GM03348 (cell line): ENCODE data around the gene NTM.

Source experiments
- DNase-seq: peaks from one replicate; pipeline ENCODE4 v3.0.0; 2012; ENCODE audit warnings: low spot score

NTM gene

GRCh38 chr11:131767421-131767820 is 397.0 kb downstream of the NTM start:
- peak; percentile 44 for DNase-seq

GRCh38 chr11:131770801-131771200 is 400.4 kb downstream of the NTM start:
- no peak for DNase-seq

- no peak for DNase-seq
Measured at GRCh38 chr11:131771471-131771870, 401.1 kb downstream of the NTM start.

- no peak for DNase-seq
Measured at GRCh38 chr11:131773626-131774025, 403.2 kb downstream of the NTM start.

GRCh38 chr11:131776211-131776610 is 405.8 kb downstream of the NTM start:
- no peak for DNase-seq

GRCh38 chr11:131785801-131786200 is 415.4 kb downstream of the NTM start:
- DNase-seq = no peak

- no peak for DNase-seq
Measured at GRCh38 chr11:131787119-131787518, 416.7 kb downstream of the NTM start.

- no peak for DNase-seq
Measured at GRCh38 chr11:131790586-131790985, 420.2 kb downstream of the NTM start.

GRCh38 chr11:131792243-131792642 is 421.8 kb downstream of the NTM start:
- no peak for DNase-seq

- no peak for DNase-seq
Measured at GRCh38 chr11:131796089-131796488, 425.7 kb downstream of the NTM start.

GRCh38 chr11:131796541-131796940 is 426.1 kb downstream of the NTM start:
- DNase-seq = no peak

GRCh38 chr11:131800452-131800851 is 430.0 kb downstream of the NTM start:
- DNase-seq = no peak

GRCh38 chr11:131802440-131803115 is 432.2 kb downstream of the NTM start:
- DNase-seq = no peak

GRCh38 chr11:131807876-131808275 is 437.5 kb downstream of the NTM start:
- DNase-seq = no peak

- DNase-seq = no peak
Measured at GRCh38 chr11:131808470-131808869, 438.1 kb downstream of the NTM start.

GRCh38 chr11:131809203-131809918 is 438.9 kb downstream of the NTM start:
- DNase-seq = peak; percentile 10

GRCh38 chr11:131810541-131810940 is 440.1 kb downstream of the NTM start:
- DNase-seq = no peak

- DNase-seq = no peak
Measured at GRCh38 chr11:131811383-131811782, 441.0 kb downstream of the NTM start.

- no peak for DNase-seq
Measured at GRCh38 chr11:131814108-131814507, 443.7 kb downstream of the NTM start.

GRCh38 chr11:131815590-131815989 is 445.2 kb downstream of the NTM start:
- no peak for DNase-seq

- DNase-seq = no peak
Measured at GRCh38 chr11:131816051-131816450, 445.6 kb downstream of the NTM start.

- no peak for DNase-seq
Measured at GRCh38 chr11:131817687-131818188, 447.3 kb downstream of the NTM start.

- no peak for DNase-seq
Measured at GRCh38 chr11:131819865-131820264, 449.4 kb downstream of the NTM start.

GRCh38 chr11:131822506-131822905 is 452.1 kb downstream of the NTM start:
- no peak for DNase-seq
